Measurements from ENCODE around the gene ALCAM. TPM values are rescaled to one million over a fixed set of nuclear protein-coding genes. Genes with fewer than 3 reads are reported as not detected.

ALCAM gene
- total RNA-seq, 1 donor from 2014 or later, result 8.3 TPM

DNA sequence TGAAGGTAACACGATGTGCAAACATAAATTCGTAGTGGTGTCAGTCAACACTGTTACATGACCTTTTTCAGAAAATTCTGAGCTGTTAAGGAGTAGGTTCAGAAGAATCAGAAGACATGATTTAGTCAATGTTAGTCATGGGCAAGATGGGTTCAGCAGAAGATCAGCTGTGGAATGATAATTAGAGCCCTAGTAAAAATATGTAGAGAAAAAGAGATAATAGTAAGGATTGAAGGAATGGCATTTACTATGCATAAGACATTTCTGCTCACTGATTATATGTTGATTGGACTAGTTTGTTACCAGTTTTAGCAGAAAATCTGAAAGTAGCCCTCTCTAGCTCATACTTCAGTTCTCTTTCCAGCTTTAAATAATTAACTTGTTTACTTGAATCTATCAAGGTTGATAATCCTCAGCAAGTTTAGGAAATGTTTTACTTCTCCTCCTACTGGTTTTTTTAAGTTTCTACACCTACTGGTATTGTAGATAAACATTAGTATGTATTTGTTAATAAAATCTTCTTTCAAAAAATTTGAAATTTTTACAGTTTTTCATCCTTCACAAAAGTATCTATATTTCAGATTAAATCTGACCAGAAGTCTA, 98.6 kb downstream of the ALCAM start:
- DNase-seq (ENCODE audit: low spot score), result no peak
- intact Hi-C loops (cut with DNase I), result no loop called here

DNA sequence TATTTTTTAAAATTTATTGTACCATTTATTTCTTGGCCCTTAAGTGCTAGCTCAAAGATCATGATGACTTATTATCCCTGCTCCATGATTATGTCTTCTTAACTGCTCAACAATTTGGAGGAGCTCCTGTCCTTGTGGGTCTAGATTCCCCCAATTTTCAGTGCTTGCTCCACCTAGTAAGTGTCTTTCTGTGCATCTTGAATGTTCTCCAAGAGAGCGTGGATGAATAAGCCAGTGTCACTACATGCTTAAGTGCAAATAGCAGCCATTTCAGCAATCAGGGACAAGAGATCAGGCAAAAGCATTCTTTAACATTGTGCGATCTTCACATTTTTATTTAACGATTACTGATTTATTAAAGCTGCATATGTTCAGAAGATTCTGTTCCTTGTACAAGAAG, 99.4 kb downstream of the ALCAM start:
- intact Hi-C loops (cut with DNase I), result no loop called here
- no peak for DNase-seq (ENCODE audit: low spot score)

DNA sequence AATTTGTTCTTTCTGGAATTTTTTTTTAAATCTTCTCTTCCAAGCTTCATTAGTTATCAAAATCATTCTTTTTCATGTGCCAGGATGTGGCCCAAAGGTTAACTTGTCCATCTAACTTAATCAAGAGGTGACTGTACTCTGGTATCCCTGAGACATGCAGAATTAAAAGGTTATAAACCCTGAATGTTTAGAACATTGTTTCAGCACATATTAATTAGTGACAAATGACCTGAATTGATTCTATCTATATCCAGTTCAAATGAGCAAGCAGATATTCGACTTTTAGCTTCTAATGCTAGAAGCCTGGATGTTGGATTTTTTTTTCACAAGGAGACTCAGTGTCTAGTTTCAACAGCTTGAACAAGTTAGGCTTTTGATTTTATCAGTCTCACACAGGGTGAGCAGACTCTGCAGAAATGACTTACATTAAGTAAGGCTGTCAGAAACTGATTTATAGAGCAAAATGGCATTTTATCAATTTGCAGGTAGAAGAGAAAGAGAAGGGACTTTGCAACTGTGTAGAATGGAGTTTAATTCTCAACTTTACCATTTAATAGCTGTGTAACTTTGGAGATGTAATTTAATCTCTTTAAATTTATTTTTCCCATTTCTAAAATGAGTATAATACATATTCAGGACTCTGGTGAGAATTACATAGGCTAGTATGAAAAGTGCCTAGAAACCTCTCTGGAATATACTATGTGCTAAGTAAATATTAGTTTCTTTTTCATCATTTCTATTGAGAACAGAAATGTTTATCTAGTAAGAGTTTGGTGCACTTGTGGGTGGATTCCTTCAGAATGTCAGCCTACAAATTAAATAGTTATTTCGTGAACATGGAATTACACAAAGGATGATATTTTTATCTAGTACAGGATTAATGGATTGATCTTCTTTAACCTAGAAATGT, 100.0 kb downstream of the ALCAM start:
- intact Hi-C loops (cut with DNase I), result no loop called here
- DNase-seq (ENCODE audit: low spot score), result no peak

DNA sequence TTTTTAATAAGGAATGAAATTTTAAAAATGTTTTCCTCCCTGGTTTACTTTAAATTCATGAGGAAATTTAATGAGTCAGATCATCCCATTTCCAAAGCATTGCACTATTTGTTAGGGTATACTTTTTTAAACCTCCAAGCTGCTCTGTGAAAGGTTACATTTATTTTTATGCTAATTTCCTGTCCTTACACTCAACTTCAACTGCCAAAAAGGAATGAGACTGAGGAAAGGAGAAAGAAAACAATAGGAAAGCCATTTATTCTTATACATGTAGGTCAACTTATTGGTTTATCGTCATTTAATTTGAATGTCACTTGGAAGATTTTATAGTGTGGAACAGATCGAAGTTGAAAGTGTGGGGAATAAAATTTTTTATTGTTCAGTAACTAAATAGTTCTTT, 104.1 kb downstream of the ALCAM start:
- intact Hi-C loops (cut with DNase I), result no loop called here
- no peak for DNase-seq (ENCODE audit: low spot score)

- intact Hi-C loops (cut with DNase I), result no loop called here
- no peak for DNase-seq (ENCODE audit: low spot score)
Observed at GRCh38 chr3:105473521-105474223, 107.0 kb downstream of the ALCAM start.

GRCh38 chr3:105480768-105481167, 114.1 kb downstream of the ALCAM start:
- intact Hi-C loops (cut with DNase I), result no loop called here
- DNase-seq (ENCODE audit: low spot score), result no peak

DNA sequence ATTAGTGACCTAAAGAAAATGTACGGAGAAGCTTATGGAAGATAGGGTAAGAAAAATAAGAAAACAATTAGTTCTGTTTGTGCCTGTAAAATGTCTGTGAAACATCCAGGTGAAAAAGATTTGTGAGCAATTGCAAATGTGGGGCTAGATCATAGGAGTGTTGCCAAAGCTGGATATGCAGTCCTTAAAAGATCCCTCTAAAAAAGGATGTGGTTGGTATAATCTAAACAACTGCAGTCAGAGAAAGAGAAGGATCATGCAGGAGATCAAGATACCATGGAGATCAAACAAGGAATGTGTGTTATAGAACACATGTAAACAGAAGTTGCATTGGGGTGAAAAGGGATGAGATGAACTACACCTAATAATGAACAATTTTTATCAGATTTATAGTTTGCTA, 116.8 kb downstream of the ALCAM start:
- DNase-seq (ENCODE audit: low spot score), result no peak
- intact Hi-C loops (cut with DNase I), result no loop called here

DNA sequence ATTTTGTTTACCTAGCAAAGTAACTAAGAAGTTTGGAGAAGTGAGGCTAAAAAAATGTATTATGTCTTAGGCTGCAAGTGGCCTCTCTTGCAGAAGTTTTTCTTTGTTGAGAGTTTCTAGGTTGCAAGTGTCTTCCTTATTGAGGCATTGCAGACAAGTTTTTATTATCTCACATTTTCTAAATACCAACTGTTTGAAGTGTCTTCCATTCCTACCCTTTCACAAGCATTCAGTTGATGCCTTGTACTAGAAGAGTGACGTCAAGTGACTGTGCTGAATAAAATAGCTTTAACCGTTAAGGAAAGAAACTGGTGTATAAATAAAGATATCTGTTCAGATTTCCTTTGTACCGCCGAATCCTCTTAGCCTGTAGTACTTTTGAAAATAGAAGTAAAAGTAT, 123.3 kb downstream of the ALCAM start:
- intact Hi-C loops (cut with DNase I), result no loop called here
- no peak for DNase-seq (ENCODE audit: low spot score)

GRCh38 chr3:105493305-105493892, 126.7 kb downstream of the ALCAM start:
- no peak for DNase-seq (ENCODE audit: low spot score)
- intact Hi-C loops (cut with DNase I), result no loop called here

DNA sequence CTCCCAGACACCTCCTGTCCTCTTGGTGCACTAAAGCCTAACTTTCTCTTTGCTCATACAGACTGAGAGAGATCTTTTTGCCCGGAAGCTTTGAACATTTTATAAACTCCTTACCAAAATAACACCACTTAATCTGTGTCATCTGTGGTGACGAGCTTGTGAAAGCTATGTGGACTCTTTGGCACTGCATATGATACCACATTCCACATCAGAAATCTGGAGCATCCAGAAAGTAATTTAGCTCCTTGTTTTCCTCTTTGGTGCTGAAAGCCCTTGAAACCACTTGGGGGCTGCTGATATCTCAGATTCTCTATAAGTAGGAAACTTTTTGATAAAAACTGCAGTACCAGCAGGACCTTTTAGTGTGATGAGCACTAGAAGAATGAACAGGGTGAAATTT, 128.3 kb downstream of the ALCAM start:
- intact Hi-C loops (cut with DNase I), result no loop called here
- no peak for DNase-seq (ENCODE audit: low spot score)

DNA sequence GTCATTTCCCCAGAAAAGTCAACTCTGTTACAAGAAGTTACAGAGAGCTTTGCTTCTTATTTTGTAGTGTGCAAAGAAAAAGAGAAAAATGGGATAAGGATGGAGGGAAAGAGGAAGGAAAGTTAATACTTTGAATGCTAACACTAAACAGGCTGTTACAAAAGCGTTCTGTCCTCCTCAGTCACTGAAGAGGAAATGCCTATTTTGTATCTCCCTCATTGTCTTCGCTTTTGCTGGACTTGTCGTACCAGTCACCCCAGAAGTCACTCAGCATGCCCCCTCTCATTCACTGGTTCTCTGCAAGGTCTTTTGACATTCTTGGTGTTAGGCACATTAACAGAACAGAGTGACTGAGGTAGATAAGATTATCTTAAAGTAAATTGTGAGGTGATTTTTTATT, 129.6 kb downstream of the ALCAM start:
- intact Hi-C loops (cut with DNase I), result no loop called here
- no peak for DNase-seq (ENCODE audit: low spot score)

GRCh38 chr3:105497386-105497785, 130.7 kb downstream of the ALCAM start:
- DNase-seq (ENCODE audit: low spot score), result no peak
- intact Hi-C loops (cut with DNase I), result no loop called here

DNA sequence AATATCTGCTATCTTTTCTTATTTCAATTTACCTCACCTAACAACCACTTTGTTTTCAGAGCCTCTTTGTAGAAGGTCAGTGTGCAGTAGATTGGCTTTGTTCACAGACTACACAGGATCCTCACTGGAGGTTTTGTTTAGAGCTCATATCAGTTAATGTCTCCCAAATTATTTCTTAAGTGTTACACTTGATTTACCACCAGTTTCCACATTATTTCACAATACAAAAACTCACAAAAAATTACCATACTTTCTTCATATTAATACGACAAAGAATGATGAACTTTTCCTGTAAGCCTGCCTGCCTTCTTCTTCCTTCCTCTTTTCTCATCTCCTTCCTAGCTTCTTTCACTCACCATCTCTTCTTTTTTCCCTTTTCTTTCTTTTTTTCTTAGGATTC, 133.3 kb downstream of the ALCAM start:
- DNase-seq (ENCODE audit: low spot score), result no peak
- intact Hi-C loops (cut with DNase I), result no loop called here

- no peak for DNase-seq (ENCODE audit: low spot score)
- intact Hi-C loops (cut with DNase I), result no loop called here
Observed at GRCh38 chr3:105502333-105502732, 135.6 kb downstream of the ALCAM start.

- no peak for DNase-seq (ENCODE audit: low spot score)
- intact Hi-C loops (cut with DNase I), result no loop called here
Observed at GRCh38 chr3:105503191-105503593, 136.5 kb downstream of the ALCAM start.

GRCh38 chr3:105504440-105504951, 137.8 kb downstream of the ALCAM start:
- intact Hi-C loops (cut with DNase I), result no loop called here
- no peak for DNase-seq (ENCODE audit: low spot score)

DNA sequence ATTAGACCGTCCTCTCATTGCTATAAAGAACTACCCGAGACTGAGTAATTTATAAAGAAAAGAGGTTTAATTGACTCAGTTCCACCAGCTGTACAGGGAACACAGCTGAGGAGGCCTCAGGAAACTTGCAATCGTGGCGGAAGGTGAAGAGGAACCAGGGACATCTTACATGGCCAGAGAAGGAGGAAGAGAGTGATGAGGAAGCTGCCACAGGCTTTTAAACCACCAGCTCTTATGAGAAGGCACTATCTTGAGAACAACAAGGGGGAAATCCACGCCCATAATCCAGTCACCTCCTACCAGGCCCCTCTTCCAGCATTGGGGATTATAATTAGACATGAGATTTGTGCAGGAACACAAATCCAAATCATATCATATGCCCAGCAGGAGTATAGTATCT, 138.5 kb downstream of the ALCAM start:
- intact Hi-C loops (cut with DNase I), result no loop called here
- no peak for DNase-seq (ENCODE audit: low spot score)

GRCh38 chr3:105511031-105511430, 144.3 kb downstream of the ALCAM start:
- intact Hi-C loops (cut with DNase I), result no loop called here
- DNase-seq (ENCODE audit: low spot score), result no peak

- DNase-seq (ENCODE audit: low spot score), result no peak
- intact Hi-C loops (cut with DNase I), result no loop called here
Observed at GRCh38 chr3:105512061-105512460, 145.4 kb downstream of the ALCAM start.

DNA sequence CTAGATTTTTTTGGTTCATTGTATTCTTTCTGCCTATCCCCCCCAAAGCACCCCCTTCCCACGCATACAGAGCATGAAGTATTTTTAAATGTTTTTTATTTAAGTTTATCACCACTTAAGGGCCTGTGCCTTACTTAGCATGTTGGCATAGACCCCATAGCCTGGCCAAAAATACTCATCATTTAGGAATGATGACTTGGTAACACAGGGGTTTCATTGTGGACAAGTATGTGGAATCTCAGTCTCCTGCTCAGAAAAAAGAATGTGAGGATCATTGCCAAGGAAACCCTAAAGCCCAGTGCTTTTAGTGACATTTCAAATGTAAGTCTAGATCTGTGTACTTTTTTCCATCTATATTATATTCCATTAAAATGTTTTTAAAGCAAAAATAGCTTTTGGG, 146.3 kb downstream of the ALCAM start:
- intact Hi-C loops (cut with DNase I), result no loop called here
- DNase-seq (ENCODE audit: low spot score), result no peak
